OCI-LY7 (cell line): ENCODE data around the gene ZSCAN4. TPM values are rescaled to one million over a fixed set of nuclear protein-coding genes. Genes with fewer than 3 reads are reported as not detected.

Experiments
- BruUV-seq: library from RNA; stranded (reverse); fragments of 400-500 nt; replicated peaks from 2 replicates; lab custom pipeline; 2021; lab: Mats Ljungman, UMichigan
- CTCF ChIA-PET: fragments of 300-600 bp; sonication (Branson Sonifier 250); formaldehyde crosslinking; loops from one replicate; lab custom pipeline; 2022; ENCODE audit warnings: antibody characterized with exemption; ENCODE audit not compliant: unreplicated experiment; lab: Charles Lee
- POLR2A ChIA-PET: fragments of 300-600 bp; sonication (Branson Sonifier 250); formaldehyde crosslinking; loops from one replicate; lab custom pipeline; 2022; ENCODE audit warnings: antibody characterized with exemption; lab: Charles Lee
- DNase-seq: peaks from one replicate; pipeline ENCODE4 v3.0.0-alpha.2; 2015; ENCODE audit warnings: low spot score
- H2AFZ ChIP-seq: fragments of 200-600 bp; sonication (generic), shearing (Covaris generic); 2 replicates; pipeline ENCODE4 v1.6.1; 2014; ENCODE audit warnings: mild to moderate bottlenecking, antibody characterized with exemption, low read length, moderate library complexity
- H3K27ac ChIP-seq: fragments of 200-600 bp; sonication (generic); 2 replicates; pipeline ENCODE4 v1.5.1; 2014; ENCODE audit warnings: mixed run types, low read depth, mild to moderate bottlenecking, moderate library complexity, low read length, inconsistent platforms; ENCODE audit not compliant: poor library complexity, severe bottlenecking
- H3K36me3 ChIP-seq: fragments of 200-600 bp; sonication (generic); 2 replicates; pipeline ENCODE4 v1.6.1; 2014; ENCODE audit warnings: mild to moderate bottlenecking, antibody characterized with exemption, low read length, moderate library complexity, mixed read lengths; ENCODE audit not compliant: insufficient read depth
- H3K4me1 ChIP-seq: fragments of 200-600 bp; sonication (generic); 2 replicates; pipeline ENCODE4 v1.5.1; 2014; ENCODE audit warnings: mild to moderate bottlenecking, low read length; ENCODE audit not compliant: insufficient read depth, poor library complexity, severe bottlenecking
- H3K4me2 ChIP-seq: fragments of 200-600 bp; sonication (generic); 2 replicates; pipeline ENCODE4 v1.6.1; 2014; ENCODE audit warnings: mild to moderate bottlenecking, low read length
- H3K4me3 ChIP-seq: fragments of 200-600 bp; sonication (generic); 2 replicates; pipeline ENCODE4 v1.5.1; 2014; ENCODE audit warnings: mild to moderate bottlenecking, low read depth, low read length; ENCODE audit not compliant: poor library complexity, severe bottlenecking
- H3K79me2 ChIP-seq: fragments of 200-600 bp; sonication (generic); 2 replicates; pipeline ENCODE4 v1.6.1; 2016; ENCODE audit warnings: low read depth, mild to moderate bottlenecking, low read length, moderate library complexity, mixed read lengths; ENCODE audit not compliant: insufficient read depth
- H3K9me2 ChIP-seq: fragments of 200-600 bp; sonication (generic); 2 replicates; pipeline ENCODE4 v1.6.1; 2016; ENCODE audit warnings: mild to moderate bottlenecking, low read length, mixed read lengths; ENCODE audit not compliant: insufficient read depth
- H3K9me3 ChIP-seq: fragments of 200-600 bp; sonication (generic); 2 replicates; pipeline ENCODE4 v1.6.1; 2014; ENCODE audit warnings: mild to moderate bottlenecking, mixed run types, low read length, mixed read lengths
- H4K20me1 ChIP-seq: fragments of 200-600 bp; sonication (generic); 2 replicates; pipeline ENCODE4 v1.6.1; 2014; ENCODE audit warnings: mild to moderate bottlenecking, antibody characterized with exemption, low read length, moderate library complexity, mixed read lengths; ENCODE audit not compliant: insufficient read depth
- CTCF ChIP-seq: fragments of 200-600 bp; sonication (generic); conservative IDR thresholded peaks from 2 replicates; pipeline ENCODE4 v1.5.1; 2014; ENCODE audit warnings: mild to moderate bottlenecking, antibody characterized with exemption, low read length, moderate library complexity, mixed read lengths
- EZH2phosphoT487 ChIP-seq: fragments of 200-600 bp; sonication (generic); IDR thresholded peaks from 2 replicates; pipeline ENCODE4 v1.6.1; 2018; ENCODE audit warnings: low read depth, borderline replicate concordance, mild to moderate bottlenecking, mixed run types, antibody characterized with exemption, low read length, moderate library complexity, mixed read lengths
- intact Hi-C: fragments of 100-400 bp; cut with micrococcal nuclease; formaldehyde crosslinking; loops from one replicate; pipeline ENCODE4 v1.10.0; 2022; ENCODE audit not compliant: unreplicated experiment
- total RNA-seq, 2 experiments: library from RNA; depleted of rRNA in 1 of 2; stranded (reverse); fragments of >200 nt in 1 of 2; shearing (Covaris generic) in 1 of 2; gene quantifications; 2 replicates each; pipeline ENCODE4 v1.2.3, GENCODE V29; 2014 to 2022

ZSCAN4 gene
- total RNA-seq, 2 experiments from 2014 or later = not detected

- ChIA-PET POLR2A (no interaction called here), CTCF (no interaction called here)
- Histone ChIP-seq H2AFZ (no peak overlapping the region), H3K36me3 (peaks cover 78% of the 10 kb centered on the region), H4K20me1 (no peaks in the 10 kb centered on the region), H3K4me3 (no peak overlapping the region), H3K4me2 (no peak overlapping the region), H3K27ac (no peak overlapping the region), H3K4me1 (no peaks in the 10 kb centered on the region), H3K9me2 (no peaks in the 10 kb centered on the region), H3K79me2 (peaks cover 45% of the 10 kb centered on the region; the same call in 1 of the 2 replicates), H3K9me3 (peaks cover 45% of the 10 kb centered on the region)
- BruUV-seq = no TSS peak
- intact Hi-C loops = no loop called here
- no peak for DNase-seq
- TF ChIP-seq EZH2phosphoT487 (no peak), CTCF (no peak)
These were observed 21.0 kb downstream of the ZSCAN4 start for GRCh38 chr19:57689750-57690149.

- no peak for DNase-seq
- no peaks in the 10 kb centered on the region for H3K36me3 ChIP-seq
- CTCF ChIA-PET = no interaction called here
These were observed 32.9 kb downstream of the ZSCAN4 start for GRCh38 chr19:57701625-57702024.

GRCh38 chr19:57706346-57706745 lies 37.6 kb downstream of the ZSCAN4 start:
- Histone ChIP-seq H2AFZ (no peak overlapping the region), H3K9me3 (no peaks in the 10 kb centered on the region), H3K27ac (no peak overlapping the region), H3K79me2 (no peaks in the 10 kb centered on the region), H4K20me1 (no peaks in the 10 kb centered on the region), H3K9me2 (no peaks in the 10 kb centered on the region), H3K4me2 (no peak overlapping the region), H3K4me3 (no peak overlapping the region), H3K4me1 (no peaks in the 10 kb centered on the region), H3K36me3 (no peaks in the 10 kb centered on the region)
- BruUV-seq = no TSS peak
- intact Hi-C loops = no loop called here
- ChIA-PET POLR2A (no interaction called here), CTCF (no interaction called here)
- DNase-seq = no peak
- TF ChIP-seq EZH2phosphoT487 = no peak

More at GRCh38 chr19:57701625-57702024, 32.9 kb downstream of the ZSCAN4 start:
- H3K4me1 ChIP-seq = no peaks in the 10 kb centered on the region
- H3K79me2 ChIP-seq = no peaks in the 10 kb centered on the region
- no peak overlapping the region for H2AFZ ChIP-seq
- H3K4me3 ChIP-seq = no peak overlapping the region
- no TSS peak for BruUV-seq
- no peak for TF ChIP-seq EZH2phosphoT487
- H3K9me2 ChIP-seq = no peaks in the 10 kb centered on the region
- intact Hi-C loops = no loop called here
- POLR2A ChIA-PET = no interaction called here
- H3K27ac ChIP-seq = no peak overlapping the region
- H4K20me1 ChIP-seq = no peaks in the 10 kb centered on the region
- H3K4me2 ChIP-seq = no peak overlapping the region
- H3K9me3 ChIP-seq = no peaks in the 10 kb centered on the region
